Adrenal gland (tissue), 5 donors: ENCODE results near the gene AVPR2.

Experiments used
- POLR2A ChIP-seq, 2 donors: fragments of 450-650 bp; IDR thresholded peaks; one replicate each; pipeline ENCODE4 v1.6.1; 2017; ENCODE audit warnings: antibody characterized with exemption in 2 of 2, mild to moderate bottlenecking in 2 of 2, moderate library complexity in 1 of 2
- TF ChIP-seq, protein P1 (sequence below), 6 experiments: fragments of 450-650 bp in 4 of 6; fragments of 200-600 bp in 2 of 6; sonication (generic) in 1 of 6; IDR thresholded peaks; 1 replicate in 5 of 6; 2 replicates in 1 of 6; pipeline versions ENCODE4 v1.5.1 to v1.8.0; 2016 to 2021; ENCODE audit warnings: antibody characterized with exemption in 6 of 6, mild to moderate bottlenecking in 2 of 6, moderate library complexity in 1 of 6
- donor health status: DM: no; HTN: no; CAD: no.

DNA sequence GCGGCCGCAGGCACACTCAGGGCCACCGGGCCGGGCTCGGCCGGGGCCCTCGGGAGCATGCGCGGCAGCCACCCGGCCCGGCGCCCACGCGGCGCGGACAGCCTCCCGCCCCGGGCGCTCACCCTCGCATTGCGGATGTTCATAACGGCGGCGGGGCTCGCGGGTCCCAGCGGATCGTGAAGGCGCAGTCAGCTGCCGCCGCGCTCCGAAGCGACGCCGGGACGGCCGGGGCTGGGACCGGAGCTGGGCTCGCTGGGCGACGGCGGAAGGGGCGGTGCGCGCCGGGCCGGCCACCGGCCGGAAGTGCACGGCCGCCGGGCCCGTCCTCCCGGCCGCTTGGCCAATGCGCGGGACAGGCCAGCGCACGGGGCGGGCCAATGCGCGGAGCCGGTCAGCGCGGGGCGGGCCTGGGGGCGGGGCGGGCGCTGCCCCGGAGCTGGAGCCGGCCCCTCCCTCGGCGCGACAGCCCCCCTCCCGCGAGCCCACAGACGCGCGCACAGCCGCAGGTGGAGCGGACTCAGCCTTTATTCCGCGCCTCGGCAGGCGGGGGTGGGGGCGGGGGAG lies 30.4 kb downstream of the AVPR2 start, which contains the start of gene NAA10:
- TF ChIP-seq, protein P1, sequence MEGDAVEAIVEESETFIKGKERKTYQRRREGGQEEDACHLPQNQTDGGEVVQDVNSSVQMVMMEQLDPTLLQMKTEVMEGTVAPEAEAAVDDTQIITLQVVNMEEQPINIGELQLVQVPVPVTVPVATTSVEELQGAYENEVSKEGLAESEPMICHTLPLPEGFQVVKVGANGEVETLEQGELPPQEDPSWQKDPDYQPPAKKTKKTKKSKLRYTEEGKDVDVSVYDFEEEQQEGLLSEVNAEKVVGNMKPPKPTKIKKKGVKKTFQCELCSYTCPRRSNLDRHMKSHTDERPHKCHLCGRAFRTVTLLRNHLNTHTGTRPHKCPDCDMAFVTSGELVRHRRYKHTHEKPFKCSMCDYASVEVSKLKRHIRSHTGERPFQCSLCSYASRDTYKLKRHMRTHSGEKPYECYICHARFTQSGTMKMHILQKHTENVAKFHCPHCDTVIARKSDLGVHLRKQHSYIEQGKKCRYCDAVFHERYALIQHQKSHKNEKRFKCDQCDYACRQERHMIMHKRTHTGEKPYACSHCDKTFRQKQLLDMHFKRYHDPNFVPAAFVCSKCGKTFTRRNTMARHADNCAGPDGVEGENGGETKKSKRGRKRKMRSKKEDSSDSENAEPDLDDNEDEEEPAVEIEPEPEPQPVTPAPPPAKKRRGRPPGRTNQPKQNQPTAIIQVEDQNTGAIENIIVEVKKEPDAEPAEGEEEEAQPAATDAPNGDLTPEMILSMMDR (IDR thresholded peaks at IDR 0.05) = no peak
- TF ChIP-seq POLR2A (IDR thresholded peaks at IDR 0.05) = peak; percentile 25 to 50
